LNCAP (cell line): ENCODE results near the gene STX5.

Experiments
- CTCF ChIP-seq: fragments of 450-650 bp; IDR thresholded peaks from 2 replicates; pipeline ENCODE4 v1.5.1; 2017; ENCODE audit warnings: mild to moderate bottlenecking

Gene STX5

GRCh38 chr11:62874851-62875250, 43.0 kb upstream of the STX5 start:
- TF ChIP-seq CTCF = no peak

- TF ChIP-seq CTCF = no peak
These were observed 33.8 kb upstream of the STX5 start for GRCh38 chr11:62865635-62866034.

- no peak for TF ChIP-seq CTCF
These were observed 32.0 kb upstream of the STX5 start for GRCh38 chr11:62863687-62864335.

- TF ChIP-seq CTCF = no peak
These were observed 29.1 kb upstream of the STX5 start for GRCh38 chr11:62860835-62861563.

- TF ChIP-seq CTCF = no peak
These were observed 26.4 kb upstream of the STX5 start for GRCh38 chr11:62858201-62858600.

- TF ChIP-seq CTCF = no peak
These were observed 25.7 kb upstream of the STX5 start for GRCh38 chr11:62857541-62857982.

- no peak for TF ChIP-seq CTCF
These were observed 24.6 kb upstream of the STX5 start for GRCh38 chr11:62856333-62856895.
